Measurements from ENCODE around the gene SPIRE2. TPM values are rescaled to one million over a fixed set of nuclear protein-coding genes. Genes with fewer than 3 reads are reported as not detected.

The SPIRE2 gene, protein sequence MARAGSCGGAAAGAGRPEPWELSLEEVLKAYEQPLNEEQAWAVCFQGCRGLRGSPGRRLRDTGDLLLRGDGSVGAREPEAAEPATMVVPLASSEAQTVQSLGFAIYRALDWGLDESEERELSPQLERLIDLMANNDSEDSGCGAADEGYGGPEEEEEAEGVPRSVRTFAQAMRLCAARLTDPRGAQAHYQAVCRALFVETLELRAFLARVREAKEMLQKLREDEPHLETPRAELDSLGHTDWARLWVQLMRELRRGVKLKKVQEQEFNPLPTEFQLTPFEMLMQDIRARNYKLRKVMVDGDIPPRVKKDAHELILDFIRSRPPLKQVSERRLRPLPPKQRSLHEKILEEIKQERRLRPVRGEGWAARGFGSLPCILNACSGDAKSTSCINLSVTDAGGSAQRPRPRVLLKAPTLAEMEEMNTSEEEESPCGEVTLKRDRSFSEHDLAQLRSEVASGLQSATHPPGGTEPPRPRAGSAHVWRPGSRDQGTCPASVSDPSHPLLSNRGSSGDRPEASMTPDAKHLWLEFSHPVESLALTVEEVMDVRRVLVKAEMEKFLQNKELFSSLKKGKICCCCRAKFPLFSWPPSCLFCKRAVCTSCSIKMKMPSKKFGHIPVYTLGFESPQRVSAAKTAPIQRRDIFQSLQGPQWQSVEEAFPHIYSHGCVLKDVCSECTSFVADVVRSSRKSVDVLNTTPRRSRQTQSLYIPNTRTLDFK
- total RNA-seq, result 10 to 100 TPM in 2 of 9 donors, 1 to 10 TPM in 7; 2.8 to 14.4 (median 4.5) TPM
- polyA plus RNA-seq, result 10 to 100 TPM in 1 of 3 donors, 1 to 10 TPM in 2; 2.8 to 14.2 (median 7.8) TPM
- long read RNA-seq, donor 1, partial matches to known transcripts, result 0 of 1 reads
- long read RNA-seq, donor 1, other reads (novel, unspliced or antisense), result 0 of 1 reads
- long read RNA-seq, donor 2, partial matches to known transcripts, result 0 of 1 reads
- long read RNA-seq, donor 2, other reads (novel, unspliced or antisense), result 0 of 1 reads
- long read RNA-seq, donor 3, partial matches to known transcripts, result 0 of 1 reads
- long read RNA-seq, donor 3, other reads (novel, unspliced or antisense), result 0 of 1 reads
- long read RNA-seq, donor 4, partial matches to known transcripts, result 0 of 2 reads
- long read RNA-seq, donor 4, other reads (novel, unspliced or antisense), result 2 of 2 reads
- long read RNA-seq, donor 5, transcript SPIRE2-201 (15 exons, 3,235 nt), result major isoform, 11 of 17 reads
- long read RNA-seq, donor 5, partial matches to known transcripts, result 0 of 17 reads
- long read RNA-seq, donor 5, other reads (novel, unspliced or antisense), result 5 of 17 reads
- long read RNA-seq, donor 6, partial matches to known transcripts, result 0 of 1 reads
- long read RNA-seq, donor 6, other reads (novel, unspliced or antisense), result 1 of 1 reads
- long read RNA-seq, donor 7, result 0 reads
- long read RNA-seq, donor 8, partial matches to known transcripts, result 0 of 4 reads
- long read RNA-seq, donor 8, other reads (novel, unspliced or antisense), result 0 of 4 reads
- long read RNA-seq, donor 9, result 0 reads
- long read RNA-seq, donor 10, partial matches to known transcripts, result 0 of 1 reads
- long read RNA-seq, donor 10, other reads (novel, unspliced or antisense), result 0 of 1 reads

DNA sequence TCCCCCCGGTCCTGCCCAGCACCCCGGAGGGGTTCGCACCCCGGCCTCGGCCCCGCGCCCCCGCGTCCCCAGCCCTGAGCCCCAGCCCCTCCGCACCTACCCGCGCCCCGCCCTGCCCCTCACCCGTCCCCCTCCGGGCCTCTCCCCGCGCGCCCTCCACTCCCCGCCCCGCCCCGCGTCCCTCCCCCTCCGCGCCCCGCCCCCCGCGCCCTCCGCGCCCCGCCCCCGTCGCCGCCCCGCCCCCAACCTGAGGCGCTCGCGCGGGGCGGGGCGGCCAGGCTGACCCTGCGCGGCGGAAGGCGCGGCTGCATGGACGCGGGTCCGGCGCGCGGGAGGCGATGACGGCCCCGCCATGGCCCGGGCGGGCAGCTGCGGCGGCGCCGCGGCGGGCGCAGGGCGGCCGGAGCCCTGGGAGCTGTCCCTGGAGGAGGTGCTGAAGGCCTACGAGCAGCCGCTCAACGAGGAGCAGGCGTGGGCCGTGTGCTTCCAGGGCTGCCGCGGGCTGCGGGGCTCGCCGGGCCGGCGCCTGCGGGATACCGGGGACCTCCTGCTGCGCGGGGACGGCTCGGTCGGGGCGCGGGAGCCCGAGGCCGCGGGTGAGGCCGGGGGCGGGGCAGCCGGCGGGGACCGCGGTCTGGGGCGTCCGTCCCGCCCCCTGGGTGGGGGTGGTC, at the start of gene SPIRE2:
Gene SPIRE2 (plus strand): TSS at position 277 of the 671 bp plus-strand sequence. CDS start 76 bp downstream, at position 353.
- Histone ChIP-seq H3K36me3 (replicated peaks in 1 of 2) (no peaks in the 10 kb centered on the region), H3K9me3 (replicated peaks in 1 of 3) (no peaks in the 10 kb centered on the region), H3K4me1 (replicated peaks in 1 of 2) (peaks cover 6 to 20% of the 10 kb centered on the region in 2 donors), H3K4me3 (peak within 1 kb of the TSS in 2 of 4 donors; percentile 50 to 73), H3K27me3 (no peaks in the 10 kb centered on the region), H3K27ac (peak within 1 kb of the TSS in 3 of 5 donors; percentile 9 to 77 (median 60))
- WGBS, 4 donors, result 0 to 1% (median 1%) methylated on average over 3 to 94 of the region's 98 CpGs; no CpG with 5 or more reads in 1 of the 4 donors
- intact Hi-C loops (cut with DNase I), result no loop called here
- DNase-seq, result peak; percentile 70 to 84 (median 78)
- TF ChIP-seq POLR2A (IDR thresholded peaks at IDR 0.05), result no peak
- TF ChIP-seq, protein P1, sequence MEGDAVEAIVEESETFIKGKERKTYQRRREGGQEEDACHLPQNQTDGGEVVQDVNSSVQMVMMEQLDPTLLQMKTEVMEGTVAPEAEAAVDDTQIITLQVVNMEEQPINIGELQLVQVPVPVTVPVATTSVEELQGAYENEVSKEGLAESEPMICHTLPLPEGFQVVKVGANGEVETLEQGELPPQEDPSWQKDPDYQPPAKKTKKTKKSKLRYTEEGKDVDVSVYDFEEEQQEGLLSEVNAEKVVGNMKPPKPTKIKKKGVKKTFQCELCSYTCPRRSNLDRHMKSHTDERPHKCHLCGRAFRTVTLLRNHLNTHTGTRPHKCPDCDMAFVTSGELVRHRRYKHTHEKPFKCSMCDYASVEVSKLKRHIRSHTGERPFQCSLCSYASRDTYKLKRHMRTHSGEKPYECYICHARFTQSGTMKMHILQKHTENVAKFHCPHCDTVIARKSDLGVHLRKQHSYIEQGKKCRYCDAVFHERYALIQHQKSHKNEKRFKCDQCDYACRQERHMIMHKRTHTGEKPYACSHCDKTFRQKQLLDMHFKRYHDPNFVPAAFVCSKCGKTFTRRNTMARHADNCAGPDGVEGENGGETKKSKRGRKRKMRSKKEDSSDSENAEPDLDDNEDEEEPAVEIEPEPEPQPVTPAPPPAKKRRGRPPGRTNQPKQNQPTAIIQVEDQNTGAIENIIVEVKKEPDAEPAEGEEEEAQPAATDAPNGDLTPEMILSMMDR (IDR thresholded peaks at IDR 0.05), result no peak

DNA sequence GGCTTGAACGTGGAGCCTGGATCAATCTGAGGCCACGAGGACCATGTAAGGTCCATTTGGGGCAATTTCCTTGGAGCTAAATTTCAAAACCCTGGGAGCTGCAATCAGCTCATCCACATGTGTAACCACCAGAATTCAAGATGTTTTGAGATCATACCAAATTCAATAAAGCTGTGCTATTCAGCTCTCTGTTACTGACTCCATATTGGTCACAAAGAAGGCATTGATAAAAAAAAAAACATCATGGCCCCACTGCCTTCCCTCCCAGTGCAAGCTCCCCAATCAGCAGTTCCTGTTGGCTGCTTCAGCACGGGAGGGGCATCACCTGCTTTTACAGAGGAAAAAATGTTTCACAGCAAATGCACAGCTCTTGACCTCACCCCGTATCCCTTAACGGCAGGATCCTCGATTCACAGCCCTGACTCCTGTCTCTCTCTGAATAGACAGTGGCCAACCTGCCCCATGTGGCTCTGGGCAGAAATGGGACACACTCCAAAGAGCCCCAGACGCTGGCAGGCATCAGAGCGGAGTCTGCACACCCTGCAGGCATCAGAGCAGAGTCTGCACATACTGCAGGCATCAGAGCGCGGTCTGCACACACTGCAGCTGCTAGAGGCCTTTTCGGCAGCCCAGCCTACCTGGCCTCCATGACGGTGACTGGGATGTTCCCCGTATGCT, 48.9 kb upstream of the SPIRE2 start:
- Histone ChIP-seq H3K4me3 (no peak overlapping the region), H3K36me3 (replicated peaks in 1 of 2) (no peaks in the 10 kb centered on the region), H3K9me3 (replicated peaks in 1 of 3) (no peaks in the 10 kb centered on the region), H3K27ac (no peak overlapping the region), H3K27me3 (no peaks in the 10 kb centered on the region), H3K4me1 (replicated peaks in 1 of 2) (no peaks in the 10 kb centered on the region)
- WGBS, 4 donors, result 75 to 94% (median 90%) methylated on average over 8 to 13 of the region's 13 CpGs
- TF ChIP-seq, protein P1 (IDR thresholded peaks at IDR 0.05), result no peak
- no peak for TF ChIP-seq POLR2A (IDR thresholded peaks at IDR 0.05)
- intact Hi-C loops (cut with DNase I), result no loop called here
- DNase-seq, result peak in 1 of 7 donors; percentile 75

DNA sequence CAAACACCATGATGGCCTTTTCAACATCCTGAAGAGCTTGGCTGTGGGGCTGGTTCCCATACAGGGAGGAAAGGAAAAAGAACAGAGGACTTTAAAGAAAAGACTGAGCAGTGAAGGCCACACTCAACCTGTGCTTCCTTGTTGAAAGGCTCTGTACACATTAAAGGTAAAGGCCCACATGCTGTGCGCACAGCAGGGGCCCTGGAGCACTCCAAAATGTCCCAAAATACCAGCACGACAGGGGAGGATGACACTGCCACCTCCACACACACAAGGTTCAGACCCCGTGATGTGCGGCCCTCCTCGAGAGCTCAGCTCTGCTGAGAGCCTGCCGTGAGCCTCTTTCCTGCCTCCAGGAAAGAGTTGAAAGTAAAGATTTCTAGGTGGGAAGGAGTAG, 48.4 kb upstream of the SPIRE2 start:
- intact Hi-C loops (cut with DNase I), result no loop called here
- Histone ChIP-seq H3K4me1 (replicated peaks in 1 of 2) (no peaks in the 10 kb centered on the region), H3K36me3 (replicated peaks in 1 of 2) (no peaks in the 10 kb centered on the region), H3K27me3 (no peaks in the 10 kb centered on the region), H3K27ac (no peak overlapping the region), H3K9me3 (replicated peaks in 1 of 3) (no peaks in the 10 kb centered on the region), H3K4me3 (no peak overlapping the region)
- DNase-seq, result no peak
- TF ChIP-seq POLR2A (IDR thresholded peaks at IDR 0.05), result no peak
- TF ChIP-seq, protein P1 (IDR thresholded peaks at IDR 0.05), result no peak
- 94 to 100% (median 96%) methylated on average over 6 of the region's 6 CpGs for WGBS, 4 donors
